GM15510 (cell line): Measurements from ENCODE around the gene NDUFB7.

ENCODE experiments used
- POLR2A ChIP-seq: IDR thresholded peaks from 3 replicates; pipeline ENCODE4 v1.6.1; 2011; ENCODE audit warnings: borderline replicate concordance; ENCODE audit not compliant: insufficient read length; ENCODE audit errors: extremely low read depth

The NDUFB7 gene

DNA sequence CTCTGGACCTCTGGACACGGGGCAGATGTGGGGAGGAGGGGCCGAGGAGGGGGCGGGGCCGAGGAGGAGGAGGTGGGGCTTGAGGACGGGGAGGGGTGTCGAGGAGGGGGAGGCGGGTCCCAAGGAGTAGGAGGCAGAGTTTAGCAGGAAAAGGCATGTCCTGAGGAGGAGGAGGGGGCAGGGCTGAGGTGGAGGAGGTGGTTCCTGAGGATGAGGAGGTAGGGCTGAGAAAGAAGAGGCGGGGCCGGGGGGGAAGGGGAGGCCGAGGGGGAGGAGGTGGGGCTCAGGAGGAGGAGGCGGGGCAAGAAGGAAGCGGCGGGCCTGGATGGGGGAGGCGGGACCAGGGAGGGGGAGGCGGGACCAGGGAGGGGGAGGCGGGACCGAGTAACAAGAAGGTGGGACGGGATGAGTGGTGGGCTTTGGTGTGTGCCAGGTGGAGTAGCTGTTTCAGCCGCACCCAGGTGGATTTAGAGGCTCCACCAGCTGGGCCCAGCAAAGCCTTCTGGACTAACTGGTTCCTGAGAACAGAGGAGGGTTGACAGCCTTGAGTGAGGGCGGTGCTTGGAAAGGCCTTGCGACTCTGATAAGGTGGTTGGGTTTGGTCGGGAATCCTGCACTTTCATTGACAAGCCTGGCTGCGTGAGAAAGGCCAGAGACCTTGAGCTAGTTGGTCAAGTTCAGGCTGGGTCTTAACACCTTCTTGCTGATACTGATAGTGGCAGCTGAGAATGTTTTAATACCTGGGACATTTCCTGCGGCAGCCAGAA lies 34.8 kb downstream of the NDUFB7 start:
- no peak for TF ChIP-seq POLR2A

DNA sequence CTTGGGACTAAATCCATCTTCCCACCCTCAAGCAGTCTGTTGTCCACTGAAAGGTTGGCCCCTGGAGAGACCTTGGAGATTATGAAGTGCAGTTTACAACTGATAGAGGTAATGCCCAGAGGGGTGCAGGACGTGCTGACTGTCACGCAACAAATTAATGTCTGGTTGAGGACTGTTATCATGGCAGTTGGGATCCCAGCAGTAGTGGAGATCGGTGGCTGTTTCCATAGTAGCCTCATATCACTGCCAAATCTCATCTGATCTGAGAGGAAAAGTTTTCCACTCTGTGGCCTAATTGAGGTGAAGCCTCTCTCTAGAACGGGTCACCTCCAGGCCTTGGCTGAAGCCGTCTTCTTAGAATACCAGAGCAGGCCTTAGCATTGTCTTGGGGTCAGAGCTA lies 38.4 kb downstream of the NDUFB7 start:
- no peak for TF ChIP-seq POLR2A

- no peak for TF ChIP-seq POLR2A
Measured at GRCh38 chr19:14530506-14530905, 41.4 kb downstream of the NDUFB7 start.

- no peak for TF ChIP-seq POLR2A
Measured at GRCh38 chr19:14530005-14530348, 41.9 kb downstream of the NDUFB7 start.

DNA sequence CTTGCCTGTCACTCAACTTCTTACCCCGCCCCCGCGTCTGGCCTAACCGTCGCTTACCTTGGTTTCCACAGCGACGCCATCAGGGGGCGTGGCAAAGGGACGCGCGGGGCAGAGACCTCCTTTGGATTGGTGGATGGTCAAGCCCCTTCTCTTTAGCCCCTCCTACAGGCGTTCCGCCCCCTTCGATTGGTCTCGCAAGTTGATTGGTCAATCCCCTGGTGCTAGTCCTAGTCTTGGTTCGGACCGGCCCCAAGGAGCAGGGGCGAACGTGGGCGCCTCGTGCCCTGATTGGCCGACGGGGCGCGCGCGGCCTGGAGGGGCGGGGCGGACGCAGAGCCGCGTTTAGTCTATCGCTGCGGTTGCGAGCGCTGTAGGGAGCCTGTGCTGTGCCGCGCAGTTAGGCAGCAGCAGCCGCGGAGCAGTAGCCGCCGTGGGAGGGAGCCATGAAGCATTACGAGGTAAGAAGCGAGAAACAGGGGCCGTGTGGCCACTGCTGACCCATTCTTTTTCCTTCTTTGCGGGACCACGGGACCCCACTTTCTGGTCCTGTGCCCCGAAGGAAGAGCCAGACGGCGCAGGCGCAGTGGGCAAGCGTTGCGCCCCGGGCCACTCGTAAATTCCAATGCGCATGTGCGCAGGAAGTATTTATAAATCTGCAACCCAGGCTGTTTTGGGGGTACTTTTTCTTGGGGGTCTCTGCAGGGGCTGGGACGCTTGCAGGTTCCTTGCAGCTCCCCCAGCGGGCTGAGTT lies 42.4 kb downstream of the NDUFB7 start, which contains the start of gene TECR:
TECR (plus strand) TSS at position 341 of the 751 bp plus-strand sequence; CDS start at position 444, 103 bp downstream.
- peak; percentile 98 for TF ChIP-seq POLR2A

GRCh38 chr19:14528419-14529253 lies 43.2 kb downstream of the NDUFB7 start:
- no peak for TF ChIP-seq POLR2A

- no peak for TF ChIP-seq POLR2A
Measured at GRCh38 chr19:14526423-14526822, 45.4 kb downstream of the NDUFB7 start.

DNA sequence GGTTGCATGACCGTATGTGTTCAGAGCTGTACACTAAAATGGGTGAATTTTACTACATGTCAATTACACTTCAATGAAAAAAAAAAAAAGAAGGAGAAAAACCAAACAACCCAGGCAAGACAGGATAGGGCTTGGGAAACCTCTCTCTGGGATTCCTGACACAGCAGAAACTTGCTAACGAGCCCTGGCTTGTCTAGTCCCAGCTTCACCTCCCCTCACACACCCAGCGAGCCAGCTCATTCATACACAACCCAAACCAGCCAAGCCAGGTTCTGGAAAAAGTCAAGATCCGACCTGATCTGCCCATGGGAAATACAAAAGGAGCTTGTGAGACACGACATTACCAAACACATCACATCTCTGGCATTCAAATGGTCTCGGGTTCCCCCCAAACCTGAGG lies 46.1 kb downstream of the NDUFB7 start:
- no peak for TF ChIP-seq POLR2A

GRCh38 chr19:14520543-14520942 lies 51.3 kb downstream of the NDUFB7 start:
- TF ChIP-seq POLR2A, result no peak

- no peak for TF ChIP-seq POLR2A
Measured at GRCh38 chr19:14519860-14520407, 51.9 kb downstream of the NDUFB7 start.

- no peak for TF ChIP-seq POLR2A
Measured at GRCh38 chr19:14519245-14519859, 52.5 kb downstream of the NDUFB7 start.

DNA sequence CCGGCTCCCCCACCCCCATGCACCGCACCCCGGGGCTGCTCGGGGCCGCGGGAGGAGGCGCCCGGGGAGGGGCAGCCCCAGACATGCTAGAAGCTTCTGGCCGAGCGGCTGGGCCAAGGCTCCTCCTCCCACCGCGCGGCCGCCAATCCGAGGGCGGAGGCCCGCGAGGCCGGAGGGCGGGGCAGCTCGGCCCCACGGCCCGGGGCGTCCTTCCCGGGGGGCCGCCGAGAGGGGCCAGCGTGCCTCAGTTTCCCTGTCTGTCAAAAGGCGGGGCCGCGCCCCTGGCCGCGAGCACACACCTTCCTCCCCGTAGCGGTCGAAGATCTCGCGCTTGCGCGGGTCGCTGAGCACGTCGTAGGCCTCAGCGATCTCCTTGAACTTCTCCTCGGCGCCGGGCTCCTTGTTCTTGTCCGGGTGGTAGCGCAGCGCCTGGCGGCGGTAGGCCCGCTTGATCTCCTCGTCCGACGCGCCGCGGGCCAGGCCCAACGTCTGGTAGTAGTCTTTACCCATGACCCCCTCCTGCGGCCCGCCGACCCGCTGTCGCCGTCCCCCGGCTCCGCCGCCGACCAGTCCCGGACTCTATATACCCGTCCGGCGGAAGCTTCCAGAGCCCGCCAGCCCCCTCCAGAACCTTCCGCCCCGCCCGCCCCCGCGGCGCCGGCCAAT lies 53.9 kb downstream of the NDUFB7 start, which contains the start of gene DNAJB1:
DNAJB1 (minus strand) TSS at position 558 of the 666 bp plus-strand sequence; CDS start at position 510, 48 bp downstream.
- peak; percentile 91 for TF ChIP-seq POLR2A

GRCh38 chr19:14517446-14517839 lies 54.4 kb downstream of the NDUFB7 start:
- no peak for TF ChIP-seq POLR2A
